GM19099 (cell line): Measurements from ENCODE around the gene UPF1.

Experiments used
- POLR2A ChIP-seq: IDR thresholded peaks from 3 replicates; pipeline ENCODE4 v1.6.1; 2011; ENCODE audit warnings: low read depth; ENCODE audit not compliant: insufficient read length; ENCODE audit errors: extremely low read depth

Gene UPF1

DNA sequence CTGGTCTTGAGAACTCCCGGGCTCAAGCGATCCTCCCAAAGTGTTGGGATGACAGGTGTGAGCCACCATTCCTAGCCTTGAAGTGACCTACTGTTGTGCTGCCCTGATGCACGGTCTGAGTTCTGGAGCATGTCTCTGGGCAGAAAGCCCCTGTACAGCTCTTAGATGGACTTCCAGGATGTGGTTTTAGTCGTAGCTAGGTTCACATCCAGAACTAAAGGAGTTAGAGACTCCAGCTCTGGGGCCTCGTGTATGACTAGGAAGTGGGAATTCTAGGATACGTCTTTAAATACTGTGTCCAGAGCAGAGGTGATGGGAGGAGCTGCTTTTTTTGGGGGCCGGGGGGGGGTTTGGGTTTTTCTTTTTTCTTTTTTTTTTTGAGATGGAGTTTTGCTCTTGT lies 12.2 kb downstream of the UPF1 start:
- no peak for TF ChIP-seq POLR2A

GRCh38 chr19:18844806-18845329 lies 13.1 kb downstream of the UPF1 start:
- no peak for TF ChIP-seq POLR2A

DNA sequence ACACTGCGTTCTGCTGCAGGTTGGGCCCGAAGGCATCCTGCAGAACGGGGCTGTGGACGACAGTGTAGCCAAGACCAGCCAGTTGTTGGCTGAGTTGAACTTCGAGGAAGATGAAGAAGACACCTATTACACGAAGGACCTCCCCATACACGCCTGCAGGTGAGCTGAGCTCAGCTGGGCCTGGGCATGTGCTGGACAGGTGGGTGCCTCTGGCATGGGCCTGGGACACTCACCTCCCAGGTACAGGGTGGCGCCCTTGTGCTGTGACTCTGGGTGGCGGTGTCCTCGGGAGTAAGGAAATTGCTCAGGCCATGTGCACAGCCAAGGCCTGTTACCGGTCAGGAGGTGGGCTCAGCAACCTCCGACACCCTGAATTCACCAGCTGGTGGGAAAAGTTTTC lies 14.2 kb downstream of the UPF1 start:
- TF ChIP-seq POLR2A: no peak

GRCh38 chr19:18846862-18847548 lies 15.2 kb downstream of the UPF1 start:
- no peak for TF ChIP-seq POLR2A

DNA sequence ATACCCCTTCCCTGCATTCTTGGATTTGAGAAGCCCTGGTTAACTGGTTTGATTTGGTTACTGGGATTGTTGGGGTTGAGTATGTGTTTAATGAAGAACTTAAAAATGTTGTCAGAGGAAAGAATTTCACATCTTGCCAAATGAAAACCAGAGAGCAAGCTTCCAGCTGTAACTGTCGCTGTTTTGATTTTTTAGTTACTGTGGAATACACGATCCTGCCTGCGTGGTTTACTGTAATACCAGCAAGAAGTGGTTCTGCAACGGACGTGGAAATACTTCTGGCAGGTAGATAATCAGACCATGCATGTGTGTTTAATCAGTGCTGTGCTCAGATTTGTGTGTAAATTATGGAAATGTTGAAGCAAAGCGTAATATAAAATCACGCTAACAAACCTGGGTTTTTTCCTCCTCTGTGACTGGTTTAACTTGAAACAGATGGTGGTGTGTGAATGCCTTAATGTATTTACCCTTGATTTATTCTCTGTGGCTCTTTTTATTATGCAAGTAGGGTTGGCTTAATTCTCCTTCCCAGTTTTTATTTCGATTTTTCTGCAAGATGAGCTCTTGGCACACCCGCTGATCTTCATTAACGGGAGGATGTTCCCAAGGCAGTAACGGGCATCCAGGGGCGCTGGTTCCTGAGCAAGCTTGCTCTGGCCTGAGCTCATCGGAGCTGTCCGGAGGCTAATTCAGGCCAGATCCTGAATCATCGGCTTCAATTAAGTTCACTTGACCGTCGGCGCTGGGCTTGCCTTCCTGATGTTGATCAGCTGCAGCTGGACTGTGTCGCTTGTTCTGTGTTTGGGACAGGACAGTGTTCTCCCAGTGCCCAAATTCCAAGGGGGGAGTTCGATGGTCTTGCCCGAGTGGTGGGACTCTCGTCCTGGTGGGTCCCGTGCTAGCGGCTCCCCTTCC lies 16.0 kb downstream of the UPF1 start:
- no peak for TF ChIP-seq POLR2A

GRCh38 chr19:18848878-18849661 lies 17.3 kb downstream of the UPF1 start:
- no peak for TF ChIP-seq POLR2A

DNA sequence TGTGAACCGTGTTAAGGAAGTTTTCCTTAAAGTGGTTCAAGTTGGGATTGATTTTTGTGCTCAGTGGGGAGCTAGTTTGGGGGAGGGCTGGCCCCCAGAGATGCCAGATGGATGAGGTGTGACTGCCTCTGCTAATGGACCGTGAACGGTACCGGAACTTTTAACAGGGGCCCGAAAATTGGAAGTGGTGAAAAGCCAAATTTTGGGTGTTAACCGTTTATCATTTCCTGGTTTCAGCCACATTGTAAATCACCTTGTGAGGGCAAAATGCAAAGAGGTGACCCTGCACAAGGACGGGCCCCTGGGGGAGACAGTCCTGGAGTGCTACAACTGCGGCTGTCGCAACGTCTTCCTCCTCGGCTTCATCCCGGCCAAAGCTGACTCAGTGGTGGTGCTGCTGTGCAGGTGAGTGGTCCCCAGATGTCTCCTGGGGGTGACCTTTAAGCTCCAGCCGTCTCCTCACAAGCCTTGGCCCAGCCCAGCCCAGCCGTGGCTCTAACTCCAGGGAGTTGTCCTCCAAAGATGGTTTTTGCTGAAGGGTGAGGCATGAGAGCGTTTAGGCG lies 18.2 kb downstream of the UPF1 start:
- no peak for TF ChIP-seq POLR2A

- TF ChIP-seq POLR2A: no peak
Observed at GRCh38 chr19:18850471-18851375, 19.0 kb downstream of the UPF1 start.

DNA sequence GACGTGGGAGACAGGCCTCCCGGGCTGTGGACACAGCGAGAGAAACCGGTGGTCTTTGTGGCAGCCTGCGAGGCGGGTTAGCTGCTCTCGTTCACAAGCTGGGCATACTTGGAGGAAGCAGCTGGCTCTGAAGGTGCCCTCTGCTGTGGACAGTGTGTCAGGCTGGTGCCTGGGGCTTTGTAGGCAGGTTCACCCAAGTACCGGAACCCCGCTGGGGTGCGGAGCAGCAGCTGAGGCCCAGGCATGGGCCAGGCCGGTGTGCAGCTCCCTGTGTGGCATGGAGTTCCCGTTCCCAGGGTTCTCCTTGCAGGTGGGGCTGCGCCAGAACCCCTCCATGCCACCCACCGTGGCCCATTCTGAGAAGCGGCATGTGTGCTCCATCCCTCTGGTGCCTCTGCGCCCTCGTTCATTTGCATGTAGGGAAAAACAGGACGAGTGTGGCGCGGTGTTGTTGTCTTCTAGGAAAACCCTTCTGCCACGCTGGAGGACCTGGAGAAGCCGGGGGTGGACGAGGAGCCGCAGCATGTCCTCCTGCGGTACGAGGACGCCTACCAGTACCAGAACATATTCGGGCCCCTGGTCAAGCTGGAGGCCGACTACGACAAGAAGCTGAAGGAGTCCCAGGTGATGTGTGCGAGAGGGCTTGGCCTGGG lies 20.0 kb downstream of the UPF1 start:
- TF ChIP-seq POLR2A: no peak

DNA sequence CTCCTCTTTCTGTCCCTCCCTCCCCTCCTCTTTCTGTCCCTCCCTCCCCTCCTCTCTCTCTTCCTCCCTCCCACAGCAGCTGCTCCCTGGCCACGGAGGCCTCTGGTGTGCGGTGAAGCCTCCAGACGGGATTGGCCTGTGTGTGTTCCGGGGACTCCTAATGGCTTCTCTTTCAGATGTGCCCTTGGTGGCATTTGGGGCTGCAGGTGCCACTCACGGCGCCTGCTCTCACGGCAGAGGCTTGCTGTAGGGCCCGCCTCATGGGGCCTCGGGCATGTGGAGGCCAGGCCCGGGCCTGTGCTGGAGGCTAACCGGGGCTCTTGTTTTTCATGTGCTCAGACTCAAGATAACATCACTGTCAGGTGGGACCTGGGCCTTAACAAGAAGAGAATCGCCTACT lies 20.9 kb downstream of the UPF1 start:
- TF ChIP-seq POLR2A: no peak

DNA sequence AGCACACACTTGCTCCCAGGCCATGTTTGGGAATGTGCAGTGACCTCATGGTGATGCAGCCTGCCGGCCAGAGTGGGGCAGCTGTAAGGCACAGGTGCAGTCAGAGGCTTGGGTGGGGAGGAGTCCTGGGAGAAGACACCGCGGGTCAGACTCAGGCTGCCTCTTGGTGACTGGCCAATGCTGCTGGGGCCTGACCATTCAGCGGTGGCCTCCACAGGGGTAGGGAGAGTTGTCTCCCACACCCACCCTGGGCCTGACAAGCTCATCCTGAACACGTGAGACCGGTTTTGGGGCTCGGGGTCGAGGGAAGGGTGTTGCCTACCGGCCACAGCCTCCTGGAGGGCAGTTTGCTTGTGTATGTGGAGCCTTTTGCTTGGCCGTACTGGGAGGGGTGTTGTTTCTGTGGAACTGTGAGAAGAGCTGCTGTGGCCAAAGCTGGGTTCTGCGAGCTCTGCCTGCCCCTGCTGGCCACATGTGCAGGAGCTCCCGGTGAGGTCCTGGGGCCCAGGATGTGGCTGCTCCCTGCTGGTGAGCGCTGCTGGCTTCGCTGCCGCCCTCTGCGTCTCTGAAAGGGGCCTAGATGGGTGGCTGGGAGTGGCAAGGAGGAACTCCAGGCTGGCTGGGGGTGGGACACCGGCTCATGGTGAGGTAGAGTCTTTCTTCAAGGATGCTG lies 22.1 kb downstream of the UPF1 start:
- TF ChIP-seq POLR2A: no peak

DNA sequence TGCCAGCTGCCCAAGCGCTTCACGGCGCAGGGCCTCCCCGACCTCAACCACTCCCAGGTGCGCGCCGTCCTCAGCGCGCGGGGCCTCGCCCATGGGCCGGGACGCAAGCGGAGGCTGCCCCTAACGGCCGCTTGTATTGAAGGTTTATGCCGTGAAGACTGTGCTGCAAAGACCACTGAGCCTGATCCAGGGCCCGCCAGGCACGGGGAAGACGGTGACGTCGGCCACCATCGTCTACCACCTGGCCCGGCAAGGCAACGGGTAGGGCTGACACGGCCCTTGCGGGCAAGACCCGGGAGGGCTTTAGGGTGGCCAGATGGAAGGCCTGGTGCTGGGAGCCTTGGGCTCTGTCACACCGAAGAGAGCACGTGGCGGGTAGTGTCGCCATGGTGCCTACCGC lies 23.2 kb downstream of the UPF1 start:
- no peak for TF ChIP-seq POLR2A
